Mononuclear cell (primary cell): ENCODE data around the gene AMOTL1. TPM values are rescaled to one million over a fixed set of nuclear protein-coding genes. Genes with fewer than 3 reads are reported as not detected.
"Not testable (repeated sequence)": the region's sequence is repeated elsewhere in the genome, so short reads cannot be mapped to it uniquely, and the experiment has no call there.

Experiments used
- H3K27me3 ChIP-seq: 2 replicates; pipeline ENCODE4 v1.6.0; 2011; ENCODE audit warnings: low read length, control low read depth; ENCODE audit not compliant: insufficient read depth
- H3K4me1 ChIP-seq: 2 replicates; pipeline ENCODE4 v1.5.1; 2011; ENCODE audit warnings: mild to moderate bottlenecking, low read length, control low read depth; ENCODE audit not compliant: insufficient read depth
- H3K4me3 ChIP-seq: 2 replicates; pipeline ENCODE4 v1.5.1; 2011; ENCODE audit warnings: mild to moderate bottlenecking, low read length, moderate library complexity
- H3K9me3 ChIP-seq: 2 replicates; pipeline ENCODE4 v1.5.1; 2011; ENCODE audit warnings: low read depth, mild to moderate bottlenecking, control low read depth, low read length
- total RNA-seq: library from RNA; depleted of rRNA; stranded (reverse); fragments of >200 nt; gene quantifications from one replicate; pipeline ENCODE4 v1.2.3, GENCODE V29; 2012

The AMOTL1 gene
- total RNA-seq, 1 donor = 0.94 TPM

- Histone ChIP-seq H3K4me1 (no peaks in the 10 kb centered on the region), H3K9me3 (no peaks in the 10 kb centered on the region), H3K27me3 (no peaks in the 10 kb centered on the region), H3K4me3 (no peak overlapping the region)
Measured at GRCh38 chr11:94830722-94831510, 62.8 kb downstream of the AMOTL1 start.

- Histone ChIP-seq H3K27me3 (no peaks in the 10 kb centered on the region), H3K9me3 (no peaks in the 10 kb centered on the region), H3K4me1 (no peaks in the 10 kb centered on the region), H3K4me3 (no peak overlapping the region)
Measured at GRCh38 chr11:94831529-94831928, 63.4 kb downstream of the AMOTL1 start.

DNA sequence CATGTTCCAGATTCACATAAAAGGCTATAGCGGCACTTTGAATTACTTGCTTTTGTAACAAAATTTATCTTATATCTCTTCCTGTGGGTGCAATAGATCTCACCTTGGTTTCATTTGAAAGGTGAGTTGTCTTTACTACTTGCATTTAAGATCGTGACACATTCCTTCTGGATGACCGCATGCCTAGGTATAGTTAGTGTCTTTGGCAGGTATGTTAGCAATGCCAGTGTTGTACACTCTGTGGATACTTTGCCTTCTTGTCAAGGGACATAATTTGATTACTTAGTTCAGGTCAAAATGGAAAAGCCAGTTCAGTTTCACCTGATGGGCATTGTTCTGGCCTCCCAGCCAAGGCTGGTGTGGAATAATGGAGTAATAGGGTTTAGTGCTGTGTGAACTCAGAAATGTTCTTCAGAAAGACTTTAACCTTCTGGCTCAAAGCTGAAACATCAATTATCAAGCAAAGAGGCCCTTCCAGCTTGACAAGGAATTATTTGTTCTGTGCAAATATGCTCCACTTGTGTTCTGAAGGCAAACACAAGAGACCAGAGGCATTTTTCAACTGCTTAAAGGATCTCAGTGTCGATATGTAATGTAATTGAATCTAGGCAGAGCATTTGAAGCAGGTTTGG is 64.6 kb downstream of the AMOTL1 start:
- Histone ChIP-seq H3K4me3 (no peak overlapping the region), H3K27me3 (no peaks in the 10 kb centered on the region), H3K4me1 (no peaks in the 10 kb centered on the region), H3K9me3 (no peaks in the 10 kb centered on the region)

DNA sequence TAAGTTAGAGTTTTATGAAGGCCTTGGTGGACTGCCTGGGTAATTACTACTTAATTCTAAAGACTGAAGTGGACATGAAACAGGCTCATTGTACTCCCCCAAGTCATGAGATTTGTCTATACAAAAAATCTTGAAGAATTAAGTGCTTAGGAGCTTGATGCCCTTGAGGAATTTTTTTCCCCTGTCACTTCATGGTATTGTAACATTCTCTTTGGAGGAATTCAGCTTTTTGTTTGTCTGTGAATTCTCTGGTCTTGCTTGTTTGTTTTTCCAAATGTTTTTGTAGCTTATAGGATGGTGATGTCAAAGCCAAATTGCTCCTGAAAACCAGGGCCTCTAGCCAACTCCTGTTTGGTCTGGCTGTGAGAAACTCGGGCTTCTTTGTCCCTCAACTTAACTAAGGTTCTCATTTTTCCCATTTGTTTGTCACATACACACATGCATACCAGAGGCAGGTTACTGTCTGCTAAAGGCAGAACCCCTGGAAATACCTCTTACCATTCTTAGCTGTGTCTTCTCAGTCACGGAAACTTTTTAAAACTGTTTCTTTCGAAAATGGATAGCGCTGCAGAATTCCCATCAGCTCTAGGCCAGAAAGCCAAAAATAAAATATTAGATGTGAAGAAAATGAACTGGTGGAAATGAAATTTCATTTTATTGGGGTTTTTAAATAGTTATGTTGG is 66.9 kb downstream of the AMOTL1 start:
- Histone ChIP-seq H3K27me3 (no peaks in the 10 kb centered on the region), H3K9me3 (no peaks in the 10 kb centered on the region), H3K4me3 (no peak overlapping the region), H3K4me1 (no peaks in the 10 kb centered on the region)

DNA sequence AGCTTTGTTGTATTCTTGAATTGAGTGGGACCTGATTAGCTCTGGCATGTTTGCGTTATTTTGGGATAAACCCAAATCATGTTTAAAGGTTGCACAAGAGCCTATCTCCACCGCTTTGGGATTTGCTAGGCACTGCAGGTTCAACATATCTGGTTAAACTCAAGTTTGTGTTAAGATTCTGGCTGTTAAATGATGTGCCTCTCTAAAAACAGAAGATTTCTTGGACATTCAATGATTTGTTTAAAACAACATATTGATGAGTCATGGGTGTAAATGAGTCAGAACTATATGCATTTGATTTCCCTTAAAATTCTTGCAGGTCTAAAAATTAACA is 67.4 kb downstream of the AMOTL1 start:
- no peaks in the 10 kb centered on the region for H3K4me1 ChIP-seq
- no peaks in the 10 kb centered on the region for H3K9me3 ChIP-seq
- no peak overlapping the region for H3K4me3 ChIP-seq
- H3K27me3 ChIP-seq = no peaks in the 10 kb centered on the region

DNA sequence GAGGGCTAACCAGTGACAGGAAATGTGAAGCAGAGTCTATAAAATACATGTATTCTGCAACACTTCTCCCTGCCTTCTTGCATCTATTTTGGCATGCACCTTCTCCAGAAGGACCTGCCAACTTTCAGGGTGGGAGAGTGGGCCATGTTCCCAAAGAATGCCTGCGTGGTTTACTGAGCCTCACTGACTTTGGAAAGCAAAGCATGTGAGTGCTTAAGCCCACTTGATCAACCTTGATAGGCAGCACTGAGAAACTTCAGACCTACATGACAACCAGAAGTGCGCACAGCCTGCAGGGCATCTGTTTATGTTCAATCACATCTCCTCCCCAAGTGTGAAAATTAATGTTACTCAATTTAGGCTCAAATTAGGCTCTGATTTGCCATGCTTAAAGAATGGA is 69.2 kb downstream of the AMOTL1 start:
- H3K27me3 ChIP-seq = no peaks in the 10 kb centered on the region
- H3K4me3 ChIP-seq = no peak overlapping the region
- H3K4me1 ChIP-seq = no peaks in the 10 kb centered on the region
- H3K9me3 ChIP-seq = no peaks in the 10 kb centered on the region

GRCh38 chr11:94838027-94838731 is 70.0 kb downstream of the AMOTL1 start:
- no peaks in the 10 kb centered on the region for H3K27me3 ChIP-seq
- no peak overlapping the region for H3K4me3 ChIP-seq
- no peaks in the 10 kb centered on the region for H3K4me1 ChIP-seq
- H3K9me3 ChIP-seq = no peaks in the 10 kb centered on the region

- H3K4me1 ChIP-seq = no peaks in the 10 kb centered on the region
- no peaks in the 10 kb centered on the region for H3K9me3 ChIP-seq
- no peak overlapping the region for H3K4me3 ChIP-seq
- H3K27me3 ChIP-seq = no peaks in the 10 kb centered on the region
Measured at GRCh38 chr11:94840209-94840608, 72.1 kb downstream of the AMOTL1 start.

DNA sequence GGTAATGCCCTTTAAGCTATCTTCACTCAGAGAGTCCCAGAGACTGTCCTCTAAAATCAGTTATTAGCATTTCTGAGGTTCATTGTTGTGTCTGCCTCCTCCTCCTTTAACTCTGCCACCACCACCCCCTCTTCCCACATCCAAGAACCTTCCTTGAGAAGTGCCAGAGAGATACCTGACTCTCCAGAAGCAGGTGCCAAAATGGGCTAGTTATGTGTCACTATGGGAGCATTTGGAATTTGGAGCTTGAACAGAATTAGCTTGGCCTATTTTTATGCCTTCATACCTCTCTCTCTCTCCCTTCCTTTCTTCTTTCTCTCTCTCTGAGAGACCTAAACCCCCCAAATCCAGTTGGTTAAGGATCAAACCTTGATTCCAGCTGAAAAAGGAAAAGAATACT is 75.9 kb downstream of the AMOTL1 start:
- no peak overlapping the region for H3K4me3 ChIP-seq
- no peaks in the 10 kb centered on the region for H3K27me3 ChIP-seq
- H3K9me3 ChIP-seq = no peaks in the 10 kb centered on the region
- H3K4me1 ChIP-seq = no peaks in the 10 kb centered on the region

GRCh38 chr11:94845622-94846021 is 77.5 kb downstream of the AMOTL1 start:
- H3K9me3 ChIP-seq = no peaks in the 10 kb centered on the region
- no peak overlapping the region for H3K4me3 ChIP-seq
- no peaks in the 10 kb centered on the region for H3K27me3 ChIP-seq
- H3K4me1 ChIP-seq = no peaks in the 10 kb centered on the region

DNA sequence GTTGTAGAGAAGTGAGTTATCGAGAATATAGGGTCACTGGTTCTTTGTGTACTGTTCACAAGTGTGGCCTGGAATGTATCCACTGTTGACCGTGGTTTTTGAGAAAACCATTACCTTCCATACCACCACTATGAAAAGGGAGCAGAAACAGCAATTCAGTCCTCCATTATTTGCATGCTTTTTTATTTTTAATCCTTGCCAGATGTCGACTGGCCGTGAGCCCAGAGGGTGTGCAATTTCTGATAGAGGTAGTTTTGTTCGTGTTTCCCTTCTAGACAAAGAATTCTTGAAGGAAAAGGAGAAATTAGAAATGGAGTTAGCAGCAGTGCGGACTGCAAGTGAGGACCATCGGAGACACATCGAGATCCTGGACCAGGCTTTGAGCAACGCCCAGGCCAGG is 81.7 kb downstream of the AMOTL1 start:
- Histone ChIP-seq H3K4me3 (no peak overlapping the region), H3K27me3 (no peaks in the 10 kb centered on the region), H3K4me1 (no peaks in the 10 kb centered on the region), H3K9me3 (no peaks in the 10 kb centered on the region)

DNA sequence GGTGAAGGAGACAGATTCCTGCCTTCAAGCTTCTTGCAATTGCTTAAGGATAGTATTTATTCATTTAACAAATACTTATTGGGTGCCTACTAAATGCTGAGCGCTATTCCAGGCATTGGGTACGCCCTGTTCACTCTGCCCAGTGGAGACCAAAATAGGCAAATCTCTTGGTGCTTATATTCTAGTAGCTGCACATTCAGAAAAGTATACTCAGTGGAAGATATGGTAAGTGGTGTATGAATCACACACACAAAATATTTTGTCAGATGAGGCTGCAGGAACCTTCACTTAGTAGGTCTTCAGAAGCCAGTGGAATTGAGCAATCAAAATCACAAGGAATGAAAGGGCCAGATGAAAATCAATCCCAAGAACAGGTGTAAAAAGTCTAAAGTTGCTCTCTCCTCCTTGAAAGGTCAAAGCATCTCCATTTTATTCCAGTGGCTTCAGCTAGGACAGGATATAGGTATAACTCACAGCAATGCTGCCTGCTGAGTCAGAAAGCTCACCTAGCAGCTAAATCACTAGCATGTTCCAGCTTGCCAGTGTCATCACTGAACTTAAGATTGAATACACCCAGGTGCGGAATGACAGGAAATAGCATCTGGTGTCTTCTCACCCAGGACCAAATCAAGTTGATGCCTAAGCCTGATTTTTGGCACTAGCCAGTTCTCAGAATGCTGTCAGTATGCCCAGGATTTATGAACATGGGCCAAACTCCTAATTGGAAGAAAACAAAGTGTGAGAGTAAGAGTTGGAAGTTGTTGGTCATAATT is 83.9 kb downstream of the AMOTL1 start:
- Histone ChIP-seq H3K4me3 (no peak overlapping the region), H3K9me3 (no peaks in the 10 kb centered on the region), H3K27me3 (no peaks in the 10 kb centered on the region), H3K4me1 (no peaks in the 10 kb centered on the region)

- H3K4me1 ChIP-seq, H3K27me3 ChIP-seq, H3K9me3 ChIP-seq, H3K4me3 ChIP-seq: not testable (repeated sequence)
Measured at GRCh38 chr11:94853288-94853687, 85.1 kb downstream of the AMOTL1 start.

GRCh38 chr11:94853836-94854235 is 85.7 kb downstream of the AMOTL1 start:
- Histone ChIP-seq H3K9me3 (no peaks in the 10 kb centered on the region), H3K4me1 (no peaks in the 10 kb centered on the region), H3K27me3 (no peaks in the 10 kb centered on the region)

More at GRCh38 chr11:94853836-94854235, 85.7 kb downstream of the AMOTL1 start:
- no peak overlapping the region for H3K4me3 ChIP-seq
